ENCODE results near the gene PIGW. TPM values are rescaled to one million over a fixed set of nuclear protein-coding genes. Genes with fewer than 3 reads are reported as not detected.

Gene PIGW
- total RNA-seq, 5 donors from 2014 or later (not counting 1 experiment from before 2014, with no cell fraction given) = 6.0 to 8.7 (median 6.5) TPM

GRCh38 chr17:36575028-36575427 lies 40.2 kb downstream of the PIGW start:
- no peak overlapping the region for H3K27ac Mint-ChIP-seq
- no peak overlapping the region for H3K4me3 Mint-ChIP-seq

GRCh38 chr17:36576793-36577192 lies 42.0 kb downstream of the PIGW start:
- H3K4me3 Mint-ChIP-seq = no peak overlapping the region
- H3K27me3 Mint-ChIP-seq = no peaks in the 10 kb centered on the region
- H3K27me3 ChIP-seq (replicated peaks in 1 of 2; ENCODE audit: control insufficient read depth in 2 of 2, extremely low read depth in 1 of 2, insufficient read depth in 2 of 2, low read length in 1 of 2) = no peaks in the 10 kb centered on the region
- H3K4me3 ChIP-seq (ENCODE audit: control insufficient read depth in 1 of 2, extremely low read depth in 1 of 2, low read length in 1 of 2) = no peak overlapping the region
- ATAC-seq (replicated peaks in 1 of 4) (no peak), DNase-seq (no peak)
- H3K9me3 Mint-ChIP-seq = no peaks in the 10 kb centered on the region
- peaks cover 24 to 25% (median 24%) of the 10 kb centered on the region in 3 donors for H3K4me1 Mint-ChIP-seq
- H3K9me3 ChIP-seq = no peaks in the 10 kb centered on the region
- 100% methylated on average over 1 of the region's 2 CpGs for WGBS (ENCODE audit: insufficient coverage)
- ChIA-PET CTCF (no interaction called here), POLR2A (no interaction called here)
- H3K27ac ChIP-seq (ENCODE audit: low read length) = no peak overlapping the region
- H3K36me3 ChIP-seq (ENCODE audit: control insufficient read depth in 2 of 2, extremely low read depth in 1 of 2, insufficient read depth in 1 of 2, low read length in 1 of 2) = peaks cover 7 to 63% of the 10 kb centered on the region in 2 donors
- peak overlapping the region in 1 of 2 donors; percentile 21 for H3K27ac Mint-ChIP-seq
- no peaks in the 10 kb centered on the region for H3K4me1 ChIP-seq (ENCODE audit: control insufficient read depth in 1 of 2, extremely low read depth in 1 of 2, insufficient read depth in 2 of 2, low read length in 2 of 2)
- H3K36me3 Mint-ChIP-seq = peaks cover 40% of the 10 kb centered on the region

More at GRCh38 chr17:36575028-36575427, 40.2 kb downstream of the PIGW start:
- no peak for DNase-seq
- POLR2A ChIA-PET = no interaction called here
- Mint-ChIP-seq H3K36me3 (peaks cover 36% of the 10 kb centered on the region), H3K27me3 (no peaks in the 10 kb centered on the region), H3K4me1 (peaks cover 24 to 25% (median 24%) of the 10 kb centered on the region in 3 donors), H3K9me3 (no peaks in the 10 kb centered on the region)
- Histone ChIP-seq H3K9me3 (no peaks in the 10 kb centered on the region), H3K27me3 (replicated peaks in 1 of 2; ENCODE audit: control insufficient read depth in 2 of 2, extremely low read depth in 1 of 2, insufficient read depth in 2 of 2, low read length in 1 of 2) (no peaks in the 10 kb centered on the region), H3K4me1 (ENCODE audit: control insufficient read depth in 1 of 2, extremely low read depth in 1 of 2, insufficient read depth in 2 of 2, low read length in 2 of 2) (no peaks in the 10 kb centered on the region), H3K36me3 (ENCODE audit: control insufficient read depth in 2 of 2, extremely low read depth in 1 of 2, insufficient read depth in 1 of 2, low read length in 1 of 2) (peaks cover 12 to 62% of the 10 kb centered on the region in 2 donors), H3K4me3 (ENCODE audit: control insufficient read depth in 1 of 2, extremely low read depth in 1 of 2, low read length in 1 of 2) (no peak overlapping the region), H3K27ac (ENCODE audit: low read length) (no peak overlapping the region)
- 91% methylated on average over 10 of the region's 12 CpGs for WGBS (ENCODE audit: insufficient coverage)
- CTCF ChIA-PET = interaction anchor here in 1 of 2 donors (1.0 kb wide), 1 partner anchor 22 kb away, joined by 5 read pairs; no protein-coding TSS in a partner anchor
- ATAC-seq (replicated peaks in 1 of 4) = no peak

GRCh38 chr17:36578671-36579070 lies 43.9 kb downstream of the PIGW start:
- Mint-ChIP-seq H3K27me3 (no peaks in the 10 kb centered on the region), H3K36me3 (peaks cover 33% of the 10 kb centered on the region), H3K9me3 (no peaks in the 10 kb centered on the region), H3K27ac (no peak overlapping the region), H3K4me1 (peaks cover 9 to 14% (median 14%) of the 10 kb centered on the region in 3 donors), H3K4me3 (no peak overlapping the region)
- H3K4me1 ChIP-seq (ENCODE audit: control insufficient read depth in 1 of 2, extremely low read depth in 1 of 2, insufficient read depth in 2 of 2, low read length in 2 of 2) = no peaks in the 10 kb centered on the region
- no peaks in the 10 kb centered on the region for H3K27me3 ChIP-seq (replicated peaks in 1 of 2; ENCODE audit: control insufficient read depth in 2 of 2, extremely low read depth in 1 of 2, insufficient read depth in 2 of 2, low read length in 1 of 2)
- H3K4me3 ChIP-seq (ENCODE audit: control insufficient read depth in 1 of 2, extremely low read depth in 1 of 2, low read length in 1 of 2) = no peak overlapping the region
- CTCF ChIA-PET = interaction anchor here in 1 of 2 donors (0.8 kb wide), 1 partner anchor 23 kb away, joined by 3 read pairs; no protein-coding TSS in a partner anchor
- H3K36me3 ChIP-seq (ENCODE audit: control insufficient read depth in 2 of 2, extremely low read depth in 1 of 2, insufficient read depth in 1 of 2, low read length in 1 of 2) = peaks cover 7 to 71% of the 10 kb centered on the region in 2 donors
- POLR2A ChIA-PET = no interaction called here
- ATAC-seq (replicated peaks in 1 of 4) (no peak), DNase-seq (no peak)
- H3K27ac ChIP-seq (ENCODE audit: low read length) = no peak overlapping the region
- no CpG with 5 or more reads among the region's 2 CpGs for WGBS (ENCODE audit: insufficient coverage)
- no peaks in the 10 kb centered on the region for H3K9me3 ChIP-seq

GRCh38 chr17:36583787-36584186 lies 49.0 kb downstream of the PIGW start:
- no peak overlapping the region for H3K27ac Mint-ChIP-seq

GRCh38 chr17:36586138-36586537 lies 51.4 kb downstream of the PIGW start:
- Histone ChIP-seq H3K4me1 (ENCODE audit: control insufficient read depth in 1 of 2, extremely low read depth in 1 of 2, insufficient read depth in 2 of 2, low read length in 2 of 2) (peaks cover 0 to 2% of the 10 kb centered on the region in 2 experiments), H3K27me3 (replicated peaks in 1 of 2; ENCODE audit: control insufficient read depth in 2 of 2, extremely low read depth in 1 of 2, insufficient read depth in 2 of 2, low read length in 1 of 2) (no peaks in the 10 kb centered on the region), H3K9me3 (no peaks in the 10 kb centered on the region), H3K4me3 (ENCODE audit: control insufficient read depth in 1 of 2, extremely low read depth in 1 of 2, low read length in 1 of 2) (no peak overlapping the region), H3K27ac (ENCODE audit: low read length) (no peak overlapping the region), H3K36me3 (ENCODE audit: control insufficient read depth in 2 of 2, extremely low read depth in 1 of 2, insufficient read depth in 1 of 2, low read length in 1 of 2) (peaks cover 0 to 71% of the 10 kb centered on the region in 2 donors)
- DNase-seq = no peak
- H3K27ac Mint-ChIP-seq = peak overlapping the region in 1 of 2 donors; percentile 29
- ATAC-seq (replicated peaks in 1 of 4) = no peak
- no peak overlapping the region for H3K4me3 Mint-ChIP-seq
- H3K9me3 Mint-ChIP-seq = no peaks in the 10 kb centered on the region
- ChIA-PET CTCF (no interaction called here), POLR2A (interaction anchor here in 1 of 2 donors (0.6 kb wide), 1 partner anchor 32 kb away, joined by 9 read pairs; no protein-coding TSS in a partner anchor)
- H3K36me3 Mint-ChIP-seq = peaks cover 19% of the 10 kb centered on the region
- WGBS (ENCODE audit: insufficient coverage) = 83% methylated on average over 1 of the region's 2 CpGs
- no peaks in the 10 kb centered on the region for H3K27me3 Mint-ChIP-seq
- H3K4me1 Mint-ChIP-seq = peaks cover 8 to 11% (median 11%) of the 10 kb centered on the region in 3 donors

More at GRCh38 chr17:36583787-36584186, 49.0 kb downstream of the PIGW start:
- Mint-ChIP-seq H3K4me3 (no peak overlapping the region), H3K4me1 (no peaks in the 10 kb centered on the region), H3K9me3 (no peaks in the 10 kb centered on the region), H3K27me3 (no peaks in the 10 kb centered on the region), H3K36me3 (peaks cover 25% of the 10 kb centered on the region)
- H3K9me3 ChIP-seq = no peaks in the 10 kb centered on the region
- H3K4me1 ChIP-seq (ENCODE audit: control insufficient read depth in 1 of 2, extremely low read depth in 1 of 2, insufficient read depth in 2 of 2, low read length in 2 of 2) = no peaks in the 10 kb centered on the region
- H3K27me3 ChIP-seq (replicated peaks in 1 of 2; ENCODE audit: control insufficient read depth in 2 of 2, extremely low read depth in 1 of 2, insufficient read depth in 2 of 2, low read length in 1 of 2) = no peaks in the 10 kb centered on the region
- ChIA-PET CTCF (no interaction called here), POLR2A (no interaction called here)
- no peak overlapping the region for H3K4me3 ChIP-seq (ENCODE audit: control insufficient read depth in 1 of 2, extremely low read depth in 1 of 2, low read length in 1 of 2)
- DNase-seq (no peak), ATAC-seq (replicated peaks in 1 of 4) (no peak)
- H3K27ac ChIP-seq (ENCODE audit: low read length) = no peak overlapping the region
- H3K36me3 ChIP-seq (ENCODE audit: control insufficient read depth in 2 of 2, extremely low read depth in 1 of 2, insufficient read depth in 1 of 2, low read length in 1 of 2) = peaks cover 0 to 85% of the 10 kb centered on the region in 2 donors
- WGBS (ENCODE audit: insufficient coverage) = no CpG with 5 or more reads among the region's 1 CpG

Other genes with a start within 250 kb of the PIGW start
- gene TBC1D3G, start 211.1 kb upstream of the PIGW start, total RNA-seq = 1 to 10 TPM in 1 of 5 donors, not detected in 4; 4.9 TPM
- under 1 TPM in 1 of 5 donors, not detected in 4; 0.66 TPM for gene TBC1D3H, start 146.6 kb upstream of the PIGW start, total RNA-seq
- gene ZNHIT3, start 48.3 kb upstream of the PIGW start, total RNA-seq = 10 to 100 TPM; 44.2 to 54.6 (median 51.3) TPM
- 10 to 100 TPM; 73.1 to 80.8 (median 79.4) TPM for gene MYO19, start 119 bp upstream of the PIGW start, total RNA-seq
- 100 to 1,000 TPM; 105 to 190 (median 111) TPM for gene GGNBP2, start 9.9 kb downstream of the PIGW start, total RNA-seq
- 1 to 10 TPM; 2.6 to 9.7 (median 6.3) TPM for gene DHRS11, start 56.9 kb downstream of the PIGW start, total RNA-seq
- 10 to 100 TPM in 3 of 5 donors, 1 to 10 TPM in 2; 2.3 to 18.2 (median 15.4) TPM for gene MRM1, start 66.6 kb downstream of the PIGW start, total RNA-seq